ENCODE results near the gene BMPER. TPM values are rescaled to one million over a fixed set of nuclear protein-coding genes. Genes with fewer than 3 reads are reported as not detected.

Gene BMPER
- total RNA-seq, 6 donors from 2014 or later, result 2.5 to 15.6 (median 9.4) TPM

- 78 to 83% methylated on average over 5 of the region's 5 CpGs for WGBS, 2 donors
- ATAC-seq (ENCODE audit: low FRiP score in 2 of 2), result no peak
Observed at GRCh38 chr7:34162027-34162565, 256.8 kb downstream of the BMPER start.

GRCh38 chr7:34162677-34163076, 257.3 kb downstream of the BMPER start:
- no peak for DNase-seq
- Histone ChIP-seq H3K36me3 (no peaks in the 10 kb centered on the region), H3K9me3 (no peaks in the 10 kb centered on the region), H3K4me3 (no peak overlapping the region), H3K27ac (no peak overlapping the region), H3K27me3 (no peaks in the 10 kb centered on the region), H3K4me1 (no peaks in the 10 kb centered on the region)
- TF ChIP-seq, protein P1, sequence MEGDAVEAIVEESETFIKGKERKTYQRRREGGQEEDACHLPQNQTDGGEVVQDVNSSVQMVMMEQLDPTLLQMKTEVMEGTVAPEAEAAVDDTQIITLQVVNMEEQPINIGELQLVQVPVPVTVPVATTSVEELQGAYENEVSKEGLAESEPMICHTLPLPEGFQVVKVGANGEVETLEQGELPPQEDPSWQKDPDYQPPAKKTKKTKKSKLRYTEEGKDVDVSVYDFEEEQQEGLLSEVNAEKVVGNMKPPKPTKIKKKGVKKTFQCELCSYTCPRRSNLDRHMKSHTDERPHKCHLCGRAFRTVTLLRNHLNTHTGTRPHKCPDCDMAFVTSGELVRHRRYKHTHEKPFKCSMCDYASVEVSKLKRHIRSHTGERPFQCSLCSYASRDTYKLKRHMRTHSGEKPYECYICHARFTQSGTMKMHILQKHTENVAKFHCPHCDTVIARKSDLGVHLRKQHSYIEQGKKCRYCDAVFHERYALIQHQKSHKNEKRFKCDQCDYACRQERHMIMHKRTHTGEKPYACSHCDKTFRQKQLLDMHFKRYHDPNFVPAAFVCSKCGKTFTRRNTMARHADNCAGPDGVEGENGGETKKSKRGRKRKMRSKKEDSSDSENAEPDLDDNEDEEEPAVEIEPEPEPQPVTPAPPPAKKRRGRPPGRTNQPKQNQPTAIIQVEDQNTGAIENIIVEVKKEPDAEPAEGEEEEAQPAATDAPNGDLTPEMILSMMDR (IDR thresholded peaks at IDR 0.05), result no peak
- no peak for TF ChIP-seq POLR2AphosphoS5 (IDR thresholded peaks at IDR 0.05)
- no peak for TF ChIP-seq EP300 (IDR thresholded peaks at IDR 0.05)
- TF ChIP-seq POLR2A (IDR thresholded peaks at IDR 0.05), result no peak
- ATAC-seq (ENCODE audit: low FRiP score in 2 of 2), result no peak
- WGBS, 2 donors, result 80 to 90% methylated on average over 3 of the region's 3 CpGs

More at GRCh38 chr7:34162027-34162565, 256.8 kb downstream of the BMPER start:
- H3K36me3 ChIP-seq, result no peaks in the 10 kb centered on the region
- H3K9me3 ChIP-seq, result no peaks in the 10 kb centered on the region
- DNase-seq, result no peak
- no peak overlapping the region for H3K4me3 ChIP-seq
- H3K27ac ChIP-seq, result no peak overlapping the region
- H3K4me1 ChIP-seq, result no peaks in the 10 kb centered on the region
- no peaks in the 10 kb centered on the region for H3K27me3 ChIP-seq
- TF ChIP-seq EP300 (IDR thresholded peaks at IDR 0.05) (no peak), POLR2AphosphoS5 (IDR thresholded peaks at IDR 0.05) (no peak), POLR2A (IDR thresholded peaks at IDR 0.05) (no peak)
- TF ChIP-seq, protein P1 (IDR thresholded peaks at IDR 0.05), result no peak

- ATAC-seq (ENCODE audit: low FRiP score in 2 of 2), result no peak
- no peaks in the 10 kb centered on the region for H3K36me3 ChIP-seq
- H3K4me3 ChIP-seq, result no peak overlapping the region
- DNase-seq, result no peak
- no peaks in the 10 kb centered on the region for H3K4me1 ChIP-seq
- no peaks in the 10 kb centered on the region for H3K27me3 ChIP-seq
- 78 to 80% methylated on average over 1 of the region's 1 CpG for WGBS, 2 donors
- no peak overlapping the region for H3K27ac ChIP-seq
- no peaks in the 10 kb centered on the region for H3K9me3 ChIP-seq
- TF ChIP-seq POLR2AphosphoS5 (IDR thresholded peaks at IDR 0.05) (no peak), POLR2A (IDR thresholded peaks at IDR 0.05) (no peak), EP300 (IDR thresholded peaks at IDR 0.05) (no peak)
- TF ChIP-seq, protein P1 (IDR thresholded peaks at IDR 0.05), result no peak
Observed at GRCh38 chr7:34163956-34164355, 258.6 kb downstream of the BMPER start.

DNA sequence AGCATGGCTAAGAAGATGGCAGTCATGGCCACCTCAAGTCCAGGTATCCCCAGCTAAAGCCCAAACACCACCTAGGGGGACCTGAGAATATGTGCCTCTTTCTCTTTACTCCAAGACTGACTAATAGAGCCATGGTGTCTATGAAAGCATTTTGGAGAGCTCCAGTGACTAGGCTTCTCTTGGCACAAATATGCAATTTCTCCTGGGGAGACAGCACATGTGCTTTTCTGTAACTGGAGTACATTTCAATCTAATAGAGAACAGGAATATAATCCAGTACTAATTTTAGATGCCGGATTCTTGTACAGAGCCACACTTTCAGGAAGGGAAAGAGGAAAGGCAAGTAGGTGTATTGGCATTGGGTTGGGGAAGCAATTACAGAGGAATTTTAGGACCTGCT, 260.1 kb downstream of the BMPER start:
- Histone ChIP-seq H3K36me3 (no peaks in the 10 kb centered on the region), H3K27me3 (no peaks in the 10 kb centered on the region), H3K9me3 (no peaks in the 10 kb centered on the region), H3K4me1 (no peaks in the 10 kb centered on the region), H3K27ac (no peak overlapping the region), H3K4me3 (no peak overlapping the region)
- 96 to 100% methylated on average over 1 of the region's 1 CpG for WGBS, 2 donors
- DNase-seq, result no peak
- no peak for ATAC-seq (ENCODE audit: low FRiP score in 2 of 2)
- TF ChIP-seq EP300 (IDR thresholded peaks at IDR 0.05) (no peak), POLR2A (IDR thresholded peaks at IDR 0.05) (no peak), POLR2AphosphoS5 (IDR thresholded peaks at IDR 0.05) (no peak)
- TF ChIP-seq, protein P1 (IDR thresholded peaks at IDR 0.05), result no peak

DNA sequence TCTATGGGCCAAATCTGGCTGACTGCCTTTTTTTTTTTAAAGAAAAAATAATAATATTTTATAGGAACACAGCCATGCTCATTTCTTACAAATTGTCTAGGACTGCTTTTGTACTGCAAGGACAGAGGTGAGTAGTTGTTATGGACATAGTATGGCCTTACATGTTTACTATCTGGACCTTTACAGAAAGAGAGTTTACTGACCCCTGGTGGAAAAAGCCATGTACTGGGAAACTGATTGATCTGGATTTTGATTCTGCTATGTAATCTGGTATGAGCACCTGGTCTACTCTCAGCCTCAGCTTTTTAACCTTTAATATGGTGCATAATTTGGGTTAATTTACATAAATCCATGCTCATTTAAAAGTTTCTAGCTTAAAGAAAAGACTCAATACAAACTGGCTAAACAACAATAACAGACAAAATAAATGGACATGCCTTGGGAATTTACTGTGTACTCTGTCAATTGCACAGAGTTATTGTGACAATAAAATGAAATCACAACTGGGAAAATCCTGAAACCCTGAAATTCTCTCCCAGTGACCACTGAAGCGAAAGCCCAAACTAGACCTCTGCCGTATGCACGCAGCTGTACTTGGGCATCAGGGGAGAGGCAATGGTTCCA, 260.7 kb downstream of the BMPER start:
- 91 to 95% methylated on average over 3 of the region's 3 CpGs for WGBS, 2 donors
- H3K4me1 ChIP-seq, result no peaks in the 10 kb centered on the region
- no peak for DNase-seq
- no peak overlapping the region for H3K27ac ChIP-seq
- H3K9me3 ChIP-seq, result no peaks in the 10 kb centered on the region
- no peaks in the 10 kb centered on the region for H3K36me3 ChIP-seq
- no peak for TF ChIP-seq EP300 (IDR thresholded peaks at IDR 0.05)
- TF ChIP-seq, protein P1 (IDR thresholded peaks at IDR 0.05), result peak in 4 of 6 experiments; percentile 37 to 53 (median 40)
- H3K4me3 ChIP-seq, result no peak overlapping the region
- H3K27me3 ChIP-seq, result no peaks in the 10 kb centered on the region
- no peak for ATAC-seq (ENCODE audit: low FRiP score in 2 of 2)

Data from upper lobe of left lung (tissue), 6 donors.